Neural cell (in vitro differentiated cells): ENCODE measurements around the gene SLC25A42. TPM values are rescaled to one million over a fixed set of nuclear protein-coding genes. Genes with fewer than 3 reads are reported as not detected.

Experiments
- H2AFZ ChIP-seq: fragments of 200-600, 300-800 bp; sonication (generic), shearing (Covaris generic); 2 replicates; pipeline ENCODE4 v1.6.0; 2014; ENCODE audit warnings: low read depth, mild to moderate bottlenecking, antibody characterized with exemption, low read length, moderate library complexity
- H3F3A ChIP-seq: fragments of 200-600 bp; shearing (Covaris generic); 2 replicates; pipeline ENCODE4 v1.6.1; 2016; ENCODE audit warnings: mild to moderate bottlenecking, moderate library complexity, mixed read lengths, antibody characterized with exemption, low read length; ENCODE audit not compliant: insufficient read depth, poor library complexity, severe bottlenecking
- H3K27ac ChIP-seq: fragments of 200-600, 300-800 bp; sonication (generic), shearing (Covaris generic); 2 replicates; pipeline ENCODE4 v1.5.1; 2014; ENCODE audit warnings: mild to moderate bottlenecking, low read length, moderate library complexity
- H3K27me3 ChIP-seq: fragments of 300-800, 200-600 bp; sonication (generic), shearing (Covaris generic); 2 replicates; pipeline ENCODE4 v1.6.0; 2014; ENCODE audit warnings: mild to moderate bottlenecking, low read depth, low read length, moderate library complexity; ENCODE audit not compliant: insufficient read depth
- H3K36me3 ChIP-seq: fragments of 300-800, 200-600 bp; sonication (generic), shearing (Covaris generic); 2 replicates; pipeline ENCODE4 v1.5.1; 2014; ENCODE audit warnings: mild to moderate bottlenecking, antibody characterized with exemption, low read length, moderate library complexity; ENCODE audit not compliant: insufficient read depth
- H3K4me2 ChIP-seq: fragments of 300-800, 200-600 bp; sonication (generic), shearing (Covaris generic); 2 replicates; pipeline ENCODE4 v1.6.0; 2014; ENCODE audit warnings: mild to moderate bottlenecking, low read length
- H3K4me3 ChIP-seq: fragments of 300-800, 200-600 bp; sonication (generic), shearing (Covaris generic); 2 replicates; pipeline ENCODE4 v1.5.1; 2014; ENCODE audit warnings: mild to moderate bottlenecking, low read length, moderate library complexity
- H3K79me2 ChIP-seq: fragments of 200-600 bp; shearing (Covaris generic); replicated peaks from 2 replicates; pipeline ENCODE4 v1.6.0; 2014; ENCODE audit warnings: mild to moderate bottlenecking, low read length, moderate library complexity; ENCODE audit not compliant: insufficient read depth
- H3K9ac ChIP-seq: fragments of 300-800, 200-600 bp; sonication (generic), shearing (Covaris generic); 2 replicates; pipeline ENCODE4 v1.6.1; 2016; ENCODE audit warnings: mild to moderate bottlenecking, low read length, mixed read lengths
- H3K9me2 ChIP-seq: fragments of 200-600 bp; shearing (Covaris generic); 2 replicates; pipeline ENCODE4 v1.6.1; 2016; ENCODE audit warnings: mild to moderate bottlenecking, low read length, mixed read lengths; ENCODE audit not compliant: insufficient read depth
- H3K9me3 ChIP-seq: fragments of 200-600, 300-800 bp; sonication (generic), shearing (Covaris generic); 2 replicates; pipeline ENCODE4 v1.6.1; 2016; ENCODE audit warnings: mild to moderate bottlenecking, mixed run types, low read length, moderate library complexity, mixed read lengths
- H4K20me1 ChIP-seq: fragments of 200-600 bp; shearing (Covaris generic); 2 replicates; pipeline ENCODE4 v1.6.1; 2016; ENCODE audit warnings: mild to moderate bottlenecking, mixed run types; ENCODE audit not compliant: insufficient read depth
- CTCF ChIP-seq: fragments of 450-650 bp; IDR thresholded peaks from 2 replicates; pipeline ENCODE4 v1.5.1; 2014; ENCODE audit warnings: antibody characterized with exemption, mild to moderate bottlenecking, moderate library complexity; ENCODE audit not compliant: poor library complexity, severe bottlenecking
- EP300 ChIP-seq: fragments of 450-650 bp; conservative IDR thresholded peaks from 2 replicates; pipeline ENCODE4 v1.6.1; 2014; ENCODE audit warnings: antibody characterized with exemption, mild to moderate bottlenecking, moderate library complexity; ENCODE audit not compliant: poor library complexity, severe bottlenecking
- EZH2 ChIP-seq: fragments of 200-600, 300-800 bp; shearing (Covaris generic), sonication (generic); IDR thresholded peaks from 2 replicates; pipeline ENCODE4 v1.6.1; 2014; ENCODE audit warnings: antibody characterized with exemption, low read length, borderline replicate concordance, mild to moderate bottlenecking; ENCODE audit not compliant: insufficient read depth, poor library complexity, severe bottlenecking
- MXI1 ChIP-seq: fragments of 450-650 bp; conservative IDR thresholded peaks from 2 replicates; pipeline ENCODE4 v1.6.1; 2014; ENCODE audit warnings: antibody characterized with exemption, mild to moderate bottlenecking; ENCODE audit not compliant: poor library complexity, severe bottlenecking
- POLR2AphosphoS5 ChIP-seq: IDR thresholded peaks from 2 replicates; pipeline ENCODE4 v1.6.1; 2012
- RAD21 ChIP-seq: fragments of 450-650 bp; conservative IDR thresholded peaks from 2 replicates; pipeline ENCODE4 v1.6.1; 2014; ENCODE audit warnings: antibody characterized with exemption, mild to moderate bottlenecking, moderate library complexity
- REST ChIP-seq: IDR thresholded peaks from 2 replicates; pipeline ENCODE4 v1.6.1; 2012; ENCODE audit warnings: borderline replicate concordance
- SMC3 ChIP-seq: fragments of 450-650 bp; conservative IDR thresholded peaks from 2 replicates; pipeline ENCODE4 v1.6.1; 2014; ENCODE audit warnings: antibody characterized with exemption, mild to moderate bottlenecking, moderate library complexity; ENCODE audit not compliant: poor library complexity
- TAF1 ChIP-seq: IDR thresholded peaks from 2 replicates; pipeline ENCODE4 v1.6.1; 2012; ENCODE audit warnings: low read depth
- polyA plus RNA-seq: library from polyadenylated mRNA; depleted of rRNA; stranded (reverse); fragments of >200 nt; gene quantifications from 2 replicates; pipeline ENCODE4 v1.2.3, GENCODE V29; 2014

The SLC25A42 gene
- polyA plus RNA-seq, 1 donor from 2014 or later: 22.7 TPM

GRCh38 chr19:19098084-19098702, 34.4 kb downstream of the SLC25A42 start:
- Histone ChIP-seq H3K27me3 (no peaks in the 10 kb centered on the region), H3K27ac (no peak overlapping the region), H3K9ac (no peak overlapping the region), H3K4me3 (no peak overlapping the region), H3K9me3 (no peaks in the 10 kb centered on the region), H2AFZ (no peak overlapping the region), H3K36me3 (no peaks in the 10 kb centered on the region), H4K20me1 (no peaks in the 10 kb centered on the region), H3K9me2 (no peaks in the 10 kb centered on the region), H3F3A (no peaks in the 10 kb centered on the region), H3K79me2 (no peaks in the 10 kb centered on the region), H3K4me2 (no peak overlapping the region)
- no peak for TF ChIP-seq EP300
- TF ChIP-seq POLR2AphosphoS5: no peak
- TF ChIP-seq RAD21: no peak
- no peak for TF ChIP-seq CTCF
- TF ChIP-seq MXI1: no peak
- no peak for TF ChIP-seq SMC3
- TF ChIP-seq TAF1: no peak
- no peak for TF ChIP-seq EZH2
- TF ChIP-seq REST: no peak

- no peak overlapping the region for H3K4me2 ChIP-seq
- H3K79me2 ChIP-seq: no peaks in the 10 kb centered on the region
- H3K4me3 ChIP-seq: no peak overlapping the region
- no peaks in the 10 kb centered on the region for H3F3A ChIP-seq
- H4K20me1 ChIP-seq: no peaks in the 10 kb centered on the region
- no peaks in the 10 kb centered on the region for H3K9me2 ChIP-seq
- no peaks in the 10 kb centered on the region for H3K36me3 ChIP-seq
- H3K27me3 ChIP-seq: no peaks in the 10 kb centered on the region
- no peak overlapping the region for H3K27ac ChIP-seq
- no peak for TF ChIP-seq POLR2AphosphoS5
- no peak for TF ChIP-seq EZH2
- no peak for TF ChIP-seq TAF1
- no peak for TF ChIP-seq MXI1
- no peak for TF ChIP-seq CTCF
- TF ChIP-seq SMC3: no peak
- TF ChIP-seq RAD21: no peak
- TF ChIP-seq REST: no peak
- no peak for TF ChIP-seq EP300
- no peak overlapping the region for H3K9ac ChIP-seq
- no peaks in the 10 kb centered on the region for H3K9me3 ChIP-seq
- H2AFZ ChIP-seq: no peak overlapping the region
Measured at GRCh38 chr19:19098703-19099632, 35.2 kb downstream of the SLC25A42 start.
